Middle frontal gyrus (tissue), 1 donor: ENCODE data around the gene SLC30A5.
A peak's percentile ranks its signal among the peaks of the same experiment; 100 is the strongest.
"Not testable (repeated sequence)": the region's sequence is repeated elsewhere in the genome, so short reads cannot be mapped to it uniquely, and the experiment has no call there.

Experiments
- DNase-seq: peaks from one replicate; pipeline ENCODE4 v3.0.0-alpha.2; 2015; ENCODE audit warnings: low spot score; ENCODE audit errors: extremely low spot score

SLC30A5 gene

GRCh38 chr5:69093771-69094482, at the start of gene SLC30A5:
SLC30A5 (plus strand) TSS chr5:69094014; CDS start chr5:69094256, 242 bp downstream.
- peak; percentile 97 for DNase-seq

DNA sequence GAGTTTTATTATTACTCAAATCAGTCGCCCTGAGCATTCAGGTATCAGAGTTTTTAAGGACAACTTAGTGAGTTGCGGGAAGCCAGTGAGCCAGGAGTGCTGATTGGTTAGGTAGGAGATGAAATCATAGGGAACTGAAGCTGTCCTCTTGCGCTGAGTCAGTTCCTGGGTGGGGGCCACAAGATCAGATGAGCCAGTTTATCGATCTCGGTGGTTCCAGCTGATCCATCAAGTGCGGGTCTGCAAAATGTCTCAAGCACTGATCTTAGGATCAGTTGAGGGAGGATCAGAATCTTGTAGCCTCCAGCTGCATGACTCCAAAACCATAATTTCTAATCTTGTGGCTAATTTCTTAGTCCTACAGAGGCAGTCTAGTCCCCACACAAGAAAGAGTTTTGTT, 48.6 kb upstream of the SLC30A5 start:
- not testable (repeated sequence) for DNase-seq

DNA sequence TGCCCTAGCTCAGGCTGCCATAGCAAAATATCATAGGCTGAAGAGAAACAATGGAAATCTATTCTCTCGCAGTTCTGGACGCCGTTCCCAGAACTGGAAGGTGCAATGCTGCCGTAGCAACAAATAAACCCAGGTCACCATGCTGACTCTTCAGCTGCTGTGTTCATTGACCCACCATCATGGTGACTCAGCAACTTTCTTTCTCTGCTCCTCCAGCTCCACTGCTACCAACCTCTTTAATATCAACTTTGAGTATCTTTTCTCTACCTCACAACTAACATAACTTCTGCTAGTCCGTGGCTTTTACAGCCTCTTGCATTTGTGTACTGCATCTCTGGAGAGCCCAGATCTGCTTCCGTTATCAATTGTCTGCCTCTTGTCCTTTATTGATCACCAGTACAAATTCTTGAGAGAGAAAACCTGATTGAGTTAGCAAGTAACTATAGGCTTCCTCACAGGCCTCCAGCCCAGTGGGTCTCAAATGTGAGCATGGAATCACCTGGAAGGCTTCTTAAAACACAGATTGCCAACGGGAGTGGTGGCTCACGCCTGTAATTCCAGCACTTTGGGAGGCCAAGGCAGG, 47.3 kb upstream of the SLC30A5 start:
- no peak for DNase-seq

DNA sequence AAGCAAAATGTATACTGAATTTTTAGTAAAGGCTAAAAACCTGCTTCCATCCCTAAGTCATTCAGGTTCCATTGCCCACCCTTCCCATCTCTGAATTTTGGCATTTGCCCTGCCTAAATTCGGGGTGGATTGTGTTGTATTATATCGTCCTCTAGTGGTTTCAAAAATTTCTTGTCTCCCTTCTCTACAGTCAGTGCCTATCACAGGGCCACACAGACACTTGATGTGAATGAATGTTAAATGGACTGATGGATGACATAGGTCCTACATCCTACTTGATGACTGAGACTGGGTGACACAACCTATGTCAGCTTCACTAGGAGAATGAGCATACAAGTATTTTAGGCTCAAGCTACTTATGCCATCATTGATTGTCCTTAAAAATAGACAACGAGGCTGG, 45.6 kb upstream of the SLC30A5 start:
- no peak for DNase-seq

DNA sequence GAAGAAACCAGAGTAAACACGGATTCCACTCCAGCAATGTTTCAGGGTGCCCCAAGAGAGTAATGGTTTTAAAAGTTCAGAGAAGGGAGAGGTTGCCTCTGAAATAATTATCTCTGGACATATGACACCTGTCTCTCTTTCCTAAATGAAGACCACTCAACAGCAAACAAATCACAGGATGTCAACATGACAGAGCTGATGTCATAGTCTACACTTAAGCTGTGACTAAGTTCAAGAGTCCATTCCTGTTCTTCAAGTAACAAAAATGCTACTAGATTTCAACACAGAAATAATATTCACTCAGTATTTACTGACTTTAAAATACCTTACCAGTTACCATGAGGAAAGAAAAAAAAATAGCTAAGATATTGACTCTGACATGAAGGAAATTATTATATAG, 44.7 kb upstream of the SLC30A5 start:
- no peak for DNase-seq

DNA sequence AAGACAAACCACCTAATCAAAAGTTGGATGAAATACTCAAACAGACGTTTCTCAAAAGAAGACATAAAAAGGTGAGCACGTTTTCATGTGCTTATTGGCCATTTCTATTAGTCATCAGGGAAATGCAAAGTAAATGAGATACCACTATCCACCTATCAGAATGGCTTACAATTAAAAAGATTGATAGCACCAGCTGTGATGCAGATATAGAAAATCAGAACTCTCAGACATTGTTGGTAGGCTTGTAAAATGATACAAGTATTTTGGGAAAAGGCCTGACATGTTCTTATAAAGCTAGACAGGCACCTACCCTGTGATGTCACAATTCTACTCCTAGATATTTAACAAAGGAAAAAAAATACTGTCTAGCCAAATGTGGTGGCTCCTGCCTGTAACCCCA, 44.0 kb upstream of the SLC30A5 start:
- DNase-seq: no peak

- no peak for DNase-seq
These were observed 43.6 kb upstream of the SLC30A5 start for GRCh38 chr5:69050214-69050613.

DNA sequence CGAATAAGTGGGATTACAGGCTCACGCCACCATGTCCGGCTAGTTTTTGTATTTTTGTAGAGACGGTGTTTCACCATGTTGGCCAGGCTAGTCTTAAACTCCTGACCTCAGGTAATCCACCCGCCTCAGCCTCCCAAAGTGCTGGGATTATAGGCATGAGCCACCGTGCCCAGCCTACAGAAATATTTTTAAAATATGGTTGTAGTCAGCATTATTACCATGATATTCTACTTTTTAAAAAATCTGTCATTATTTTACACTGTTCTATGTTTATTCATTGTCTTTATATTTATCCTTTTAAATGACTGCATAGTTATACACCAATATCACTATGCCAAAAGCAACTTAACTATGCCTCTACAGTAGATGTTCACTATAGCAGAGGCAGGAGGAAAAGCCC, 41.6 kb upstream of the SLC30A5 start:
- DNase-seq: no peak

- no peak for DNase-seq
These were observed 18.9 kb upstream of the SLC30A5 start for GRCh38 chr5:69074664-69075521.

DNA sequence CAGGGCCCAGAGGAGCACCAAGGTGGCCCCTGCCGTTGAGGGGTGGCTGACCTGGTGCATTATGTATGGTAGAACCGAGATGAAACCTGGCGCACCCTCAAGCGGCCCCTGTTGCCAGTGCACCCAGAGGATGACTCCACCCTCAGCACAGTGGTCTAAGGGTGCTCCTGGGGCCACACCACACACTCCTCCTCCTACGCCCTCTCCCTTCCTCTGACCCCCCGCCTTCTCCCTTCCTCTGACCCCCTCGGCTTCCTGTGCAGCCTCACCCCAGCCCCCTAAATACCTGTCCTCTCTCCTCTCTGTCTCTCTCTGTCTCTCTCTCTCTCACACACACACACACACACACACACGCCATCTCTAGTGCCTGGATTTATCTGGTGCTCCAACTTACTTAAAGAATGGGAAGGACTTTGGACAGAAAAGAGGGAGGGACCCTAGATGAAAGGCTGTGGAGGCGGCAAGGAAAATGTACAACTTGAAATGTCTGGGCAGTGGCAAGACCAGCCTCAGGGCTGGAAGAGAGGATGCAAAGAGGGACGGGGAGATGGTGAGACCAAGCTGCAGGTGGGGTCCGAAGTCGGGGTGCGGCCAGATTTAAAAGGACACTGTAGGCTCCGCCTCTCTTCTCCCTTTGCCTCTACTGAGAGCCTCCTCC, 18.2 kb upstream of the SLC30A5 start:
- no peak for DNase-seq

GRCh38 chr5:69078921-69079540, 14.8 kb upstream of the SLC30A5 start:
- DNase-seq: no peak

GRCh38 chr5:69079556-69079955, 14.3 kb upstream of the SLC30A5 start:
- no peak for DNase-seq

DNA sequence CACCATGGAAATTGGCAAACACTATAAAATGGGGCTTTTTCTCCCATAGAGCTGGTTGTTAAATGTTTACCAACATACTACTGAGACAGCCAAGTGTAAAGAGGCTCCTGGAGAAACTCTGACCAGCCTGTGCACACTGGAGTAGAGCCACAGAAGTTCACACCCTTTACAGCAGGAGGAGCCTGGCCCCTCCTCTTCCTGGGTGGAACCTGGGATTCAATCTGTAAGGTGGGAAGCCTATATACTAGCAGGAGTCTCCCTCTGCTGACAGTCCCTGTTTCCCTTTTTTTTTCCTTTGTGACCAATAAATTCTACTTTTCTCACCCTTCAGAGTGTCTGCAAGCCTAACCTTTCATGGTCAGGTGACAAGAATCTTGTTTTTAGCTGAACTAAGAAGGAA, 10.4 kb upstream of the SLC30A5 start:
- no peak for DNase-seq

DNA sequence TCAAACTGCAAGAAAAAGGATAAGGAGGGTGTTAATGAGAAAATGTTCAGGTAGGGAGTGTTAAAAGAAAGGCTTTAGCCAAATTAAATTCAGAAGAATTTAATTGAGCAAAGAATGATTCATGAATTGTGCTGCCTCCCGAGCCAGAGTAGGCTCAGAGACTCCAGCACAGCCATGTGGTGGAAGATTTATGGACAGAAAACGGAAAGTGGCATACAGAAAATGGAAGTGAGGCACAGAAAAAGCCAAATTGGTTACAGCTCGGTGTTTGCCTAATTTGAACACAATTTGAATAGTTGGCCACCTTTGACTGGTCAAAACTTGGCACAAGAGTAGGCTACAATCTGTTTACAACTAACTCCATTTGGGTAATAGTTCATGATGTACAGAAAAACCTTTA, 9.6 kb upstream of the SLC30A5 start:
- no peak for DNase-seq

- no peak for DNase-seq
These were observed 8.9 kb upstream of the SLC30A5 start for GRCh38 chr5:69084903-69085302.

DNA sequence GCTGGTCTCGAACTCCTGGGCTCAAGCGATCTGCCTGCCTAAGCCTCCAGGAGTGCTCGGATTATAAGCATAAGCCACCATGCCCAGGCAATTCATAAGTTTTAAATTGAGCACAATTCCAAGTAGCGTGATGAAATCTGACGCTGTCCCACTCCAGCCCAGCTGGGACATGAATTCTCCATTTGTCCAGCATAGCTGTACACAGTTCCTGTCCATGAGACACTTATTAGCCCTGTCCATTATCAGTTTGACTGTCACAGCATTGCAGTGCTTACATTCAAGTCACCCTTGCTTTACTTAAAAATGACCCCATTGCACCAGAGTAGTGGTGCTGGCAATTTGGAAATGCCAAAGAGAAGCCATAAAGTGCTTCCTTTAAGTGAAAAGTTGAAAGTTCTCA, 7.6 kb upstream of the SLC30A5 start:
- DNase-seq: no peak

- not testable (repeated sequence) for DNase-seq
These were observed 5.8 kb upstream of the SLC30A5 start for GRCh38 chr5:69088006-69088405.

- no peak for DNase-seq
These were observed 3.7 kb upstream of the SLC30A5 start for GRCh38 chr5:69090158-69090557.

- DNase-seq: no peak
These were observed 2.0 kb upstream of the SLC30A5 start for GRCh38 chr5:69091771-69092170.

GRCh38 chr5:69092969-69093368, 845 bp upstream of the SLC30A5 start:
- no peak for DNase-seq

GRCh38 chr5:69099302-69099701, 5.5 kb downstream of the SLC30A5 start:
- DNase-seq: no peak
